OCI-LY7 (cell line): ENCODE results near the gene CDCP1. TPM values are rescaled to one million over a fixed set of nuclear protein-coding genes. Genes with fewer than 3 reads are reported as not detected.

Source experiments
- BruUV-seq: library from RNA; stranded (reverse); fragments of 400-500 nt; replicated peaks from 2 replicates; lab custom pipeline; 2021; lab: Mats Ljungman, UMichigan
- CTCF ChIA-PET: fragments of 300-600 bp; sonication (Branson Sonifier 250); formaldehyde crosslinking; loops from one replicate; lab custom pipeline; 2022; ENCODE audit warnings: antibody characterized with exemption; ENCODE audit not compliant: unreplicated experiment; lab: Charles Lee
- POLR2A ChIA-PET: fragments of 300-600 bp; sonication (Branson Sonifier 250); formaldehyde crosslinking; loops from one replicate; lab custom pipeline; 2022; ENCODE audit warnings: antibody characterized with exemption; lab: Charles Lee
- DNase-seq: peaks from one replicate; pipeline ENCODE4 v3.0.0-alpha.2; 2015; ENCODE audit warnings: low spot score
- H2AFZ ChIP-seq: fragments of 200-600 bp; sonication (generic), shearing (Covaris generic); 2 replicates; pipeline ENCODE4 v1.6.1; 2014; ENCODE audit warnings: mild to moderate bottlenecking, antibody characterized with exemption, low read length, moderate library complexity
- H3K27ac ChIP-seq: fragments of 200-600 bp; sonication (generic); 2 replicates; pipeline ENCODE4 v1.5.1; 2014; ENCODE audit warnings: mixed run types, low read depth, mild to moderate bottlenecking, moderate library complexity, low read length, inconsistent platforms; ENCODE audit not compliant: poor library complexity, severe bottlenecking
- H3K36me3 ChIP-seq: fragments of 200-600 bp; sonication (generic); 2 replicates; pipeline ENCODE4 v1.6.1; 2014; ENCODE audit warnings: mild to moderate bottlenecking, antibody characterized with exemption, low read length, moderate library complexity, mixed read lengths; ENCODE audit not compliant: insufficient read depth
- H3K4me1 ChIP-seq: fragments of 200-600 bp; sonication (generic); 2 replicates; pipeline ENCODE4 v1.5.1; 2014; ENCODE audit warnings: mild to moderate bottlenecking, low read length; ENCODE audit not compliant: insufficient read depth, poor library complexity, severe bottlenecking
- H3K4me2 ChIP-seq: fragments of 200-600 bp; sonication (generic); 2 replicates; pipeline ENCODE4 v1.6.1; 2014; ENCODE audit warnings: mild to moderate bottlenecking, low read length
- H3K4me3 ChIP-seq: fragments of 200-600 bp; sonication (generic); 2 replicates; pipeline ENCODE4 v1.5.1; 2014; ENCODE audit warnings: mild to moderate bottlenecking, low read depth, low read length; ENCODE audit not compliant: poor library complexity, severe bottlenecking
- H3K79me2 ChIP-seq: fragments of 200-600 bp; sonication (generic); 2 replicates; pipeline ENCODE4 v1.6.1; 2016; ENCODE audit warnings: low read depth, mild to moderate bottlenecking, low read length, moderate library complexity, mixed read lengths; ENCODE audit not compliant: insufficient read depth
- H3K9me2 ChIP-seq: fragments of 200-600 bp; sonication (generic); 2 replicates; pipeline ENCODE4 v1.6.1; 2016; ENCODE audit warnings: mild to moderate bottlenecking, low read length, mixed read lengths; ENCODE audit not compliant: insufficient read depth
- H3K9me3 ChIP-seq: fragments of 200-600 bp; sonication (generic); 2 replicates; pipeline ENCODE4 v1.6.1; 2014; ENCODE audit warnings: mild to moderate bottlenecking, mixed run types, low read length, mixed read lengths
- H4K20me1 ChIP-seq: fragments of 200-600 bp; sonication (generic); 2 replicates; pipeline ENCODE4 v1.6.1; 2014; ENCODE audit warnings: mild to moderate bottlenecking, antibody characterized with exemption, low read length, moderate library complexity, mixed read lengths; ENCODE audit not compliant: insufficient read depth
- EZH2phosphoT487 ChIP-seq: fragments of 200-600 bp; sonication (generic); IDR thresholded peaks from 2 replicates; pipeline ENCODE4 v1.6.1; 2018; ENCODE audit warnings: low read depth, borderline replicate concordance, mild to moderate bottlenecking, mixed run types, antibody characterized with exemption, low read length, moderate library complexity, mixed read lengths
- intact Hi-C: fragments of 100-400 bp; cut with micrococcal nuclease; formaldehyde crosslinking; loops from one replicate; pipeline ENCODE4 v1.10.0; 2022; ENCODE audit not compliant: unreplicated experiment
- total RNA-seq, 2 experiments: library from RNA; depleted of rRNA in 1 of 2; stranded (reverse); fragments of >200 nt in 1 of 2; shearing (Covaris generic) in 1 of 2; gene quantifications; 2 replicates each; pipeline ENCODE4 v1.2.3, GENCODE V29; 2014 to 2022
- TF ChIP-seq, protein P1 (sequence below): fragments of 200-600 bp; sonication (generic); conservative IDR thresholded peaks from 2 replicates; pipeline ENCODE4 v1.5.1; 2014; ENCODE audit warnings: mild to moderate bottlenecking, antibody characterized with exemption, low read length, moderate library complexity, mixed read lengths

The CDCP1 gene
- total RNA-seq, 2 experiments from 2014 or later, result not detected

DNA sequence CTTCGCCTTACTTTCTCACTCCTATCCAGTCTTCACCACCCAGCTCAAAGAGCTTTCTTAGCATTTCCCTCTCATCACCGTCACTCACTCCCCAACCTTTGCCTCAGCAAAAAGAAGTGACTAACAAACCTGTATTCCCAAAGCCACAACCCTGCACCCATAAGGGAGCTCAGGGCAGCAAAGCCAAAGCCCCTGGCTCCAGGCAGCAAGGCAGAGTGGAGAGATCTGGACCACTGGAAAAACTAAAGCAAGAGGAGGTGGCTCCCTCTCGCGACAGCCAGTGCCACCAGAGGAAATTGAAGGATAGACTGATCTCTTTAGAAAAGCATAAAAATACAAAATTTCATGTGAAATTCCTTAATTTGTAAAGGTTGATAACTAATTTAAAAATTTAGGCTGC, 25.1 kb upstream of the CDCP1 start:
- H3K4me1 ChIP-seq, result no peaks in the 10 kb centered on the region
- H4K20me1 ChIP-seq, result no peaks in the 10 kb centered on the region
- H3K27ac ChIP-seq, result no peak overlapping the region
- no peaks in the 10 kb centered on the region for H3K79me2 ChIP-seq
- H3K9me2 ChIP-seq, result no peaks in the 10 kb centered on the region
- H3K36me3 ChIP-seq, result no peaks in the 10 kb centered on the region
- H3K9me3 ChIP-seq, result no peaks in the 10 kb centered on the region
- CTCF ChIA-PET, result no interaction called here
- no TSS peak for BruUV-seq
- POLR2A ChIA-PET, result no interaction called here
- H3K4me3 ChIP-seq, result no peak overlapping the region
- intact Hi-C loops, result no loop called here
- H2AFZ ChIP-seq, result no peak overlapping the region
- DNase-seq, result no peak
- no peak overlapping the region for H3K4me2 ChIP-seq
- TF ChIP-seq, protein P1, sequence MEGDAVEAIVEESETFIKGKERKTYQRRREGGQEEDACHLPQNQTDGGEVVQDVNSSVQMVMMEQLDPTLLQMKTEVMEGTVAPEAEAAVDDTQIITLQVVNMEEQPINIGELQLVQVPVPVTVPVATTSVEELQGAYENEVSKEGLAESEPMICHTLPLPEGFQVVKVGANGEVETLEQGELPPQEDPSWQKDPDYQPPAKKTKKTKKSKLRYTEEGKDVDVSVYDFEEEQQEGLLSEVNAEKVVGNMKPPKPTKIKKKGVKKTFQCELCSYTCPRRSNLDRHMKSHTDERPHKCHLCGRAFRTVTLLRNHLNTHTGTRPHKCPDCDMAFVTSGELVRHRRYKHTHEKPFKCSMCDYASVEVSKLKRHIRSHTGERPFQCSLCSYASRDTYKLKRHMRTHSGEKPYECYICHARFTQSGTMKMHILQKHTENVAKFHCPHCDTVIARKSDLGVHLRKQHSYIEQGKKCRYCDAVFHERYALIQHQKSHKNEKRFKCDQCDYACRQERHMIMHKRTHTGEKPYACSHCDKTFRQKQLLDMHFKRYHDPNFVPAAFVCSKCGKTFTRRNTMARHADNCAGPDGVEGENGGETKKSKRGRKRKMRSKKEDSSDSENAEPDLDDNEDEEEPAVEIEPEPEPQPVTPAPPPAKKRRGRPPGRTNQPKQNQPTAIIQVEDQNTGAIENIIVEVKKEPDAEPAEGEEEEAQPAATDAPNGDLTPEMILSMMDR, result no peak
- TF ChIP-seq EZH2phosphoT487, result no peak

- Histone ChIP-seq H3K4me3 (no peak overlapping the region), H3K9me2 (no peaks in the 10 kb centered on the region), H3K4me1 (no peaks in the 10 kb centered on the region), H3K36me3 (no peaks in the 10 kb centered on the region), H4K20me1 (no peaks in the 10 kb centered on the region), H3K9me3 (no peaks in the 10 kb centered on the region), H3K4me2 (no peak overlapping the region), H3K79me2 (no peaks in the 10 kb centered on the region), H2AFZ (no peak overlapping the region), H3K27ac (no peak overlapping the region)
- ChIA-PET POLR2A (no interaction called here), CTCF (no interaction called here)
- no TSS peak for BruUV-seq
- DNase-seq, result no peak
- TF ChIP-seq EZH2phosphoT487, result no peak
- TF ChIP-seq, protein P1, result no peak
- intact Hi-C loops, result no loop called here
These were observed 23.9 kb upstream of the CDCP1 start for GRCh38 chr3:45170096-45170495.

- Histone ChIP-seq H3K79me2 (no peaks in the 10 kb centered on the region), H3K4me3 (no peak overlapping the region), H3K4me2 (no peak overlapping the region), H3K4me1 (no peaks in the 10 kb centered on the region), H4K20me1 (no peaks in the 10 kb centered on the region), H3K9me3 (no peaks in the 10 kb centered on the region), H3K36me3 (no peaks in the 10 kb centered on the region), H3K9me2 (no peaks in the 10 kb centered on the region), H2AFZ (no peak overlapping the region), H3K27ac (no peak overlapping the region)
- POLR2A ChIA-PET, result interaction anchor here (0.6 kb wide), 1 partner anchor 8 kb away, joined by 3 read pairs; no protein-coding TSS in a partner anchor
- no peak for DNase-seq
- TF ChIP-seq EZH2phosphoT487, result no peak
- TF ChIP-seq, protein P1, result no peak
- BruUV-seq, result no TSS peak
- CTCF ChIA-PET, result no interaction called here
- intact Hi-C loops, result no loop called here
These were observed 23.1 kb upstream of the CDCP1 start for GRCh38 chr3:45169125-45169904.
